Liver (tissue), 9 donors: Measurements from ENCODE around the gene ADCYAP1R1. TPM values are rescaled to one million over a fixed set of nuclear protein-coding genes. Genes with fewer than 3 reads are reported as not detected.

Experiments used
- DNase-seq: peaks from one replicate; pipeline ENCODE4 v3.0.0-alpha.2; 2017; ENCODE audit warnings: low spot score
- H3K27ac ChIP-seq, 2 donors: one replicate each; pipeline ENCODE4 v1.7.0; 2013; ENCODE audit warnings: inconsistent platforms in 2 of 2, low read length in 2 of 2, control low read depth in 1 of 2, low read depth in 1 of 2, mild to moderate bottlenecking in 1 of 2
- H3K27me3 ChIP-seq, 4 donors: one replicate each; pipeline versions ENCODE4 v1.6.1 to v1.7.0; 2013; ENCODE audit warnings: low read length in 3 of 4, inconsistent platforms in 1 of 4, mild to moderate bottlenecking in 1 of 4, moderate library complexity in 1 of 4; ENCODE audit not compliant: control insufficient read depth in 4 of 4, insufficient read depth in 4 of 4
- H3K36me3 ChIP-seq, 4 donors: one replicate each; pipeline versions ENCODE4 v1.6.1 to v1.7.0; 2013; ENCODE audit warnings: low read length in 3 of 4, mild to moderate bottlenecking in 3 of 4, low read depth in 1 of 4, moderate library complexity in 1 of 4; ENCODE audit not compliant: control insufficient read depth in 4 of 4, insufficient read depth in 3 of 4
- H3K4me1 ChIP-seq, 4 donors: one replicate each; pipeline versions ENCODE4 v1.6.1 to v1.7.0; 2013; ENCODE audit warnings: low read length in 3 of 4, mild to moderate bottlenecking in 3 of 4, moderate library complexity in 1 of 4; ENCODE audit not compliant: control insufficient read depth in 4 of 4, insufficient read depth in 4 of 4
- H3K4me3 ChIP-seq, 3 donors: one replicate each; pipeline versions ENCODE4 v1.6.1 to v1.7.0; 2013; ENCODE audit warnings: low read length in 3 of 3, control low read depth in 1 of 3, low read depth in 1 of 3, mild to moderate bottlenecking in 1 of 3
- H3K9ac ChIP-seq, 2 donors: one replicate each; pipeline ENCODE4 v1.7.0; 2013; ENCODE audit warnings: low read length in 2 of 2, mild to moderate bottlenecking in 2 of 2, moderate library complexity in 2 of 2, control low read depth in 1 of 2, low read depth in 1 of 2
- H3K9me3 ChIP-seq, 4 donors: one replicate each; pipeline versions ENCODE4 v1.6.1 to v1.7.0; 2013; ENCODE audit warnings: low read length in 3 of 4; ENCODE audit not compliant: control insufficient read depth in 4 of 4
- EGR1 ChIP-seq, 2 donors: IDR thresholded peaks; 2 replicates each; pipeline ENCODE4 v1.6.1; 2016 to 2018; ENCODE audit warnings: antibody characterized with exemption in 2 of 2, low read depth in 2 of 2
- FOXA1 ChIP-seq: IDR thresholded peaks from 2 replicates; pipeline ENCODE4 v1.6.1; 2016; ENCODE audit warnings: antibody characterized with exemption
- FOXA2 ChIP-seq: IDR thresholded peaks from 2 replicates; pipeline ENCODE4 v1.6.1; 2016; ENCODE audit warnings: antibody characterized with exemption
- GABPA ChIP-seq, 2 donors: IDR thresholded peaks in 1 of 2; conservative IDR thresholded peaks in 1 of 2; 2 replicates each; pipeline ENCODE4 v1.6.1; 2016; ENCODE audit warnings: antibody characterized with exemption in 2 of 2, mild to moderate bottlenecking in 1 of 2, moderate library complexity in 1 of 2
- HNF4A ChIP-seq, 2 donors: conservative IDR thresholded peaks; 2 replicates each; pipeline ENCODE4 v1.6.1; 2016; ENCODE audit warnings: antibody characterized with exemption in 2 of 2, mild to moderate bottlenecking in 2 of 2
- HNF4G ChIP-seq: IDR thresholded peaks from 2 replicates; pipeline ENCODE4 v1.6.1; 2016; ENCODE audit warnings: antibody characterized with exemption
- NR2F2 ChIP-seq: IDR thresholded peaks from 2 replicates; pipeline ENCODE4 v1.6.1; 2016; ENCODE audit warnings: antibody characterized with exemption
- RAD21 ChIP-seq, 2 donors: IDR thresholded peaks; 2 replicates each; pipeline ENCODE4 v1.6.1; 2016; ENCODE audit warnings: antibody characterized with exemption in 2 of 2, mild to moderate bottlenecking in 2 of 2
- RXRA ChIP-seq, 2 donors: IDR thresholded peaks; 2 replicates each; pipeline ENCODE4 v1.6.1; 2017 to 2018; ENCODE audit warnings: antibody characterized with exemption in 2 of 2, mild to moderate bottlenecking in 1 of 2
- SP1 ChIP-seq: IDR thresholded peaks from 2 replicates; pipeline ENCODE4 v1.6.1; 2018; ENCODE audit warnings: antibody characterized with exemption, mild to moderate bottlenecking
- TAF1 ChIP-seq: conservative IDR thresholded peaks from 2 replicates; pipeline ENCODE4 v1.6.1; 2016; ENCODE audit warnings: antibody characterized with exemption, mild to moderate bottlenecking
- WGBS: extraction: QIAGEN DNeasy Blood & Tissue Kit; methylation state at CpG from one replicate; pipeline ENCODE4 v1.1.7; 2013; 5-methylcytosine and 5-hydroxymethylcytosine counted together
- polyA plus RNA-seq, 2 donors: library from polyadenylated mRNA; stranded (reverse) in 1 of 2; unstranded in 1 of 2; fragments of 200-250 nt in 1 of 2; fragments of >200 nt in 1 of 2; fragmentation: Nextera tagmentation in 1 of 2; extraction: Ambion mirVana in 1 of 2; gene quantifications; one replicate each; pipeline versions ENCODE4 v1.2.1 to v1.2.3, GENCODE V29; 2013 to 2015
- total RNA-seq, 2 donors: library from RNA; depleted of rRNA; stranded (reverse); fragments of >200 nt; gene quantifications; one replicate each; pipeline ENCODE4 v1.2.3, GENCODE V29; 2014
- TF ChIP-seq, protein P1 (sequence below): IDR thresholded peaks from 2 replicates; pipeline ENCODE4 v1.6.1; 2016; ENCODE audit warnings: antibody characterized with exemption
- TF ChIP-seq, protein P2 (sequence below): IDR thresholded peaks from 2 replicates; pipeline ENCODE4 v1.6.1; 2016; ENCODE audit warnings: antibody characterized with exemption, mild to moderate bottlenecking
- TF ChIP-seq, protein P3 (sequence below): fragments of 150-350 bp; IDR thresholded peaks from 2 replicates; pipeline ENCODE4 v1.5.1; 2017; ENCODE audit warnings: improper control_type of control experiment, low read depth, low read length; ENCODE audit not compliant: missing input control
- TF ChIP-seq, protein P4 (sequence below): IDR thresholded peaks from 2 replicates; pipeline ENCODE4 v1.6.1; 2016; ENCODE audit warnings: antibody characterized with exemption
- TF ChIP-seq, protein P5 (sequence below): IDR thresholded peaks from 2 replicates; pipeline ENCODE4 v1.6.1; 2016; ENCODE audit warnings: antibody characterized with exemption
- donor health status: healthy.
- donor health status: healthy.
- donor health status: healthy.
- donor health status: healthy.
- donor health status: healthy.

ADCYAP1R1 gene
- total and polyA plus RNA-seq, 4 donors, result 0.05 to 0.67 (median 0.12) TPM; not detected in 1

DNA sequence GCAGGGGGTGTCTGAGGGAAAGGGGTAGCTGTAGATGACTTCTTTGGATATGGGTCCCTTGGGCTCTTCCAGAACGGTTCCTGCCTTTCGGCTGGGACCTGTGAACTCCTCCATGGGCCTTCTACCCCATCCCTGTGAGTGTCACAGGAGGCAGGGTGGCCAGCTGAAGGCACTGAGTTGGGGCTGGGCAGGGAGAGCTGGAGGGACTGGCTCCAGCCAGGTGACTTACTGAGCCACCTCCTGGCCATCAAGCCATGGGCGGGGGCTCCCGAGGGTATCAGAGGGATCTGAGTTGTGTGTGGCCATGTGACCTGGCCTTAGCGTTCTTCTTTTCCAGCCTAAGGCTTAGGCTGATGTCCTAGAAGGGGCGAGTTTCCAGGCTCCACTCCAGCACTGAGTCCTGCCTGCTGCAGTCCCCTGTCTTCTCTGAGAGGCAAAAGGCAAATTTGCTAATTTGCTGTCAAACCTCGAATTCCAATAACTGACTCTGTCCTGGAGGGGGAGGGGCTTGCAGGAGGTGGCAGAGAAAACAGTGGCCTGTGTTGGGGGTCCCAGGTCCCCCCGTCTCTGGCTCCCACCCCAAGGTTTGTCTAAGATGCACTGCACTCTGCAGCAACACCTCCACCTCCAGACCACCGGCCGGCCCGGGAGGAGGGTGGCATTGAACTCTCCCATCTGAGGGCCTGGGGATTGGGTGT, 27.2 kb downstream of the ADCYAP1R1 start:
- Histone ChIP-seq H3K27me3 (no peaks in the 10 kb centered on the region), H3K9me3 (no peaks in the 10 kb centered on the region), H3K4me1 (peaks cover 0 to 3% (median 0%) of the 10 kb centered on the region in 4 donors), H3K36me3 (no peaks in the 10 kb centered on the region), H3K9ac (no peak overlapping the region), H3K4me3 (no peak overlapping the region), H3K27ac (no peak overlapping the region)
- no peak for DNase-seq
- TF ChIP-seq RAD21 (IDR thresholded peaks at IDR 0.05) (no peak), FOXA1 (no peak), GABPA (IDR thresholded peaks at IDR 0.05 in 1 of 2, conservative IDR thresholded peaks at IDR 0.05 in 1 of 2) (no peak), NR2F2 (no peak), SP1 (no peak), FOXA2 (no peak), HNF4G (no peak), EGR1 (IDR thresholded peaks at IDR 0.05; ENCODE audit: low read depth in 2 of 2) (no peak), TAF1 (no peak), RXRA (IDR thresholded peaks at IDR 0.05) (no peak), HNF4A (conservative IDR thresholded peaks at IDR 0.05) (no peak)
- TF ChIP-seq, protein P1, sequence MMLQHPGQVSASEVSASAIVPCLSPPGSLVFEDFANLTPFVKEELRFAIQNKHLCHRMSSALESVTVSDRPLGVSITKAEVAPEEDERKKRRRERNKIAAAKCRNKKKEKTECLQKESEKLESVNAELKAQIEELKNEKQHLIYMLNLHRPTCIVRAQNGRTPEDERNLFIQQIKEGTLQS, result no peak
- TF ChIP-seq, protein P2, sequence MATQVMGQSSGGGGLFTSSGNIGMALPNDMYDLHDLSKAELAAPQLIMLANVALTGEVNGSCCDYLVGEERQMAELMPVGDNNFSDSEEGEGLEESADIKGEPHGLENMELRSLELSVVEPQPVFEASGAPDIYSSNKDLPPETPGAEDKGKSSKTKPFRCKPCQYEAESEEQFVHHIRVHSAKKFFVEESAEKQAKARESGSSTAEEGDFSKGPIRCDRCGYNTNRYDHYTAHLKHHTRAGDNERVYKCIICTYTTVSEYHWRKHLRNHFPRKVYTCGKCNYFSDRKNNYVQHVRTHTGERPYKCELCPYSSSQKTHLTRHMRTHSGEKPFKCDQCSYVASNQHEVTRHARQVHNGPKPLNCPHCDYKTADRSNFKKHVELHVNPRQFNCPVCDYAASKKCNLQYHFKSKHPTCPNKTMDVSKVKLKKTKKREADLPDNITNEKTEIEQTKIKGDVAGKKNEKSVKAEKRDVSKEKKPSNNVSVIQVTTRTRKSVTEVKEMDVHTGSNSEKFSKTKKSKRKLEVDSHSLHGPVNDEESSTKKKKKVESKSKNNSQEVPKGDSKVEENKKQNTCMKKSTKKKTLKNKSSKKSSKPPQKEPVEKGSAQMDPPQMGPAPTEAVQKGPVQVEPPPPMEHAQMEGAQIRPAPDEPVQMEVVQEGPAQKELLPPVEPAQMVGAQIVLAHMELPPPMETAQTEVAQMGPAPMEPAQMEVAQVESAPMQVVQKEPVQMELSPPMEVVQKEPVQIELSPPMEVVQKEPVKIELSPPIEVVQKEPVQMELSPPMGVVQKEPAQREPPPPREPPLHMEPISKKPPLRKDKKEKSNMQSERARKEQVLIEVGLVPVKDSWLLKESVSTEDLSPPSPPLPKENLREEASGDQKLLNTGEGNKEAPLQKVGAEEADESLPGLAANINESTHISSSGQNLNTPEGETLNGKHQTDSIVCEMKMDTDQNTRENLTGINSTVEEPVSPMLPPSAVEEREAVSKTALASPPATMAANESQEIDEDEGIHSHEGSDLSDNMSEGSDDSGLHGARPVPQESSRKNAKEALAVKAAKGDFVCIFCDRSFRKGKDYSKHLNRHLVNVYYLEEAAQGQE, result no peak
- TF ChIP-seq, protein P3, sequence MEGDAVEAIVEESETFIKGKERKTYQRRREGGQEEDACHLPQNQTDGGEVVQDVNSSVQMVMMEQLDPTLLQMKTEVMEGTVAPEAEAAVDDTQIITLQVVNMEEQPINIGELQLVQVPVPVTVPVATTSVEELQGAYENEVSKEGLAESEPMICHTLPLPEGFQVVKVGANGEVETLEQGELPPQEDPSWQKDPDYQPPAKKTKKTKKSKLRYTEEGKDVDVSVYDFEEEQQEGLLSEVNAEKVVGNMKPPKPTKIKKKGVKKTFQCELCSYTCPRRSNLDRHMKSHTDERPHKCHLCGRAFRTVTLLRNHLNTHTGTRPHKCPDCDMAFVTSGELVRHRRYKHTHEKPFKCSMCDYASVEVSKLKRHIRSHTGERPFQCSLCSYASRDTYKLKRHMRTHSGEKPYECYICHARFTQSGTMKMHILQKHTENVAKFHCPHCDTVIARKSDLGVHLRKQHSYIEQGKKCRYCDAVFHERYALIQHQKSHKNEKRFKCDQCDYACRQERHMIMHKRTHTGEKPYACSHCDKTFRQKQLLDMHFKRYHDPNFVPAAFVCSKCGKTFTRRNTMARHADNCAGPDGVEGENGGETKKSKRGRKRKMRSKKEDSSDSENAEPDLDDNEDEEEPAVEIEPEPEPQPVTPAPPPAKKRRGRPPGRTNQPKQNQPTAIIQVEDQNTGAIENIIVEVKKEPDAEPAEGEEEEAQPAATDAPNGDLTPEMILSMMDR, result no peak
- TF ChIP-seq, protein P4, sequence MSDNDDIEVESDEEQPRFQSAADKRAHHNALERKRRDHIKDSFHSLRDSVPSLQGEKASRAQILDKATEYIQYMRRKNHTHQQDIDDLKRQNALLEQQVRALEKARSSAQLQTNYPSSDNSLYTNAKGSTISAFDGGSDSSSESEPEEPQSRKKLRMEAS, result no peak
- TF ChIP-seq, protein P5, sequence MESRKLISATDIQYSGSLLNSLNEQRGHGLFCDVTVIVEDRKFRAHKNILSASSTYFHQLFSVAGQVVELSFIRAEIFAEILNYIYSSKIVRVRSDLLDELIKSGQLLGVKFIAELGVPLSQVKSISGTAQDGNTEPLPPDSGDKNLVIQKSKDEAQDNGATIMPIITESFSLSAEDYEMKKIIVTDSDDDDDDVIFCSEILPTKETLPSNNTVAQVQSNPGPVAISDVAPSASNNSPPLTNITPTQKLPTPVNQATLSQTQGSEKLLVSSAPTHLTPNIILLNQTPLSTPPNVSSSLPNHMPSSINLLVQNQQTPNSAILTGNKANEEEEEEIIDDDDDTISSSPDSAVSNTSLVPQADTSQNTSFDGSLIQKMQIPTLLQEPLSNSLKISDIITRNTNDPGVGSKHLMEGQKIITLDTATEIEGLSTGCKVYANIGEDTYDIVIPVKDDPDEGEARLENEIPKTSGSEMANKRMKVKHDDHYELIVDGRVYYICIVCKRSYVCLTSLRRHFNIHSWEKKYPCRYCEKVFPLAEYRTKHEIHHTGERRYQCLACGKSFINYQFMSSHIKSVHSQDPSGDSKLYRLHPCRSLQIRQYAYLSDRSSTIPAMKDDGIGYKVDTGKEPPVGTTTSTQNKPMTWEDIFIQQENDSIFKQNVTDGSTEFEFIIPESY, result no peak
- 48% methylated on average over 11 of the region's 11 CpGs for WGBS
